ENCODE results near the gene LRRC8D. TPM values are rescaled to one million over a fixed set of nuclear protein-coding genes. Genes with fewer than 3 reads are reported as not detected.

The LRRC8D gene
- total and polyA plus RNA-seq, 9 of the 15 experiments (the other 6 are each of a cell fraction or from before 2014, with no cell fraction given): 3.4 to 53.9 (median 15.9) TPM

- TF ChIP-seq RREB1 (CRISPR knock-in tag; IDR thresholded peaks at IDR 0.05): 0 out of 2 replicates have a peak, but pooled peaks have one; percentile 15
- no peak for TF ChIP-seq GTF3C2 (IDR thresholded peaks at IDR 0.05; ENCODE audit: borderline replicate concordance, extremely low read depth, insufficient read length)
- no peak for TF ChIP-seq ZFP36 (IDR thresholded peaks at IDR 0.05; ENCODE audit: low read depth, low read length, partially characterized antibody)
- 0 out of 2 replicates have a peak, but pooled peaks have one; percentile 24 for TF ChIP-seq ZBTB9 (CRISPR knock-in tag; IDR thresholded peaks at IDR 0.05)
- no peak for TF ChIP-seq HINFP (tag; conservative IDR thresholded peaks at IDR 0.05; ENCODE audit: low read depth)
- TF ChIP-seq TOE1 (IDR thresholded peaks at IDR 0.05; ENCODE audit: borderline replicate concordance): no peak
- TF ChIP-seq TOE1 (CRISPR knock-in tag; IDR thresholded peaks at IDR 0.05; ENCODE audit: borderline replicate concordance, low read depth): no peak
- TF ChIP-seq ZNF589 (CRISPR knock-in tag; IDR thresholded peaks at IDR 0.05; ENCODE audit: low read depth): no peak
- TF ChIP-seq LARP7 (IDR thresholded peaks at IDR 0.05): no peak
- TF ChIP-seq ARID3A (IDR thresholded peaks at IDR 0.05; ENCODE audit: borderline replicate concordance, low read depth, low read length): no peak
- no peak for TF ChIP-seq TARDBP (IDR thresholded peaks at IDR 0.05)
- no peak for TF ChIP-seq MYNN (IDR thresholded peaks at IDR 0.05)
- no peak for TF ChIP-seq MYNN (CRISPR knock-in tag; IDR thresholded peaks at IDR 0.05)
- no peak for TF ChIP-seq MIER1 (IDR thresholded peaks at IDR 0.05; ENCODE audit: low read depth)
Measured at GRCh38 chr1:89901957-89902669, 81.3 kb downstream of the LRRC8D start (continued).
